Natural killer cell (primary cell): ENCODE data around the gene RAD51AP1. TPM values are rescaled to one million over a fixed set of nuclear protein-coding genes. Genes with fewer than 3 reads are reported as not detected.

Source experiments
- ATAC-seq, 3 donors: fragments of 150-1000 bp in 2 of 3; fragments of 200-7000 bp in 1 of 3; cut with Tn5 transposase; 1 replicate in 1 of 3; 2 replicates in 2 of 3; pipeline ENCODE4 v1.10.0; 2021; ENCODE audit warnings: mild to moderate bottlenecking in 2 of 3, moderate library complexity in 2 of 3
- DNase-seq, 2 donors: peaks; one replicate each; pipeline versions ENCODE4 v3.0.0 to v3.0.0-alpha.2; 2013 to 2021; ENCODE audit warnings: mixed read lengths in 1 of 2
- H3K27ac ChIP-seq: one replicate; pipeline ENCODE4 v1.5.1; 2013; ENCODE audit warnings: mild to moderate bottlenecking, low read length
- H3K27me3 ChIP-seq: one replicate; pipeline ENCODE4 v1.6.1; 2013; ENCODE audit warnings: low read length; ENCODE audit not compliant: control insufficient read depth, insufficient read depth
- H3K36me3 ChIP-seq: one replicate; pipeline ENCODE4 v1.6.1; 2013; ENCODE audit warnings: low read length; ENCODE audit not compliant: control insufficient read depth, insufficient read depth
- H3K4me1 ChIP-seq: one replicate; pipeline ENCODE4 v1.6.1; 2013; ENCODE audit warnings: low read length; ENCODE audit not compliant: control insufficient read depth, insufficient read depth
- H3K4me3 ChIP-seq: one replicate; pipeline ENCODE4 v1.5.1; 2013; ENCODE audit warnings: low read length
- H3K9me3 ChIP-seq: one replicate; pipeline ENCODE4 v1.6.1; 2013; ENCODE audit warnings: low read length; ENCODE audit not compliant: control insufficient read depth, insufficient read depth
- H3K27ac Mint-ChIP-seq, 2 donors: one replicate each; pipeline ENCODE4 v1.8.0; 2022; ENCODE audit warnings: mild to moderate bottlenecking in 2 of 2, mixed read lengths in 2 of 2, moderate library complexity in 1 of 2
- H3K27me3 Mint-ChIP-seq, 2 donors: one replicate each; pipeline ENCODE4 v1.8.0; 2022; ENCODE audit warnings: low read depth in 2 of 2, mixed read lengths in 2 of 2
- H3K36me3 Mint-ChIP-seq: one replicate; pipeline ENCODE4 v1.8.0; 2022; ENCODE audit warnings: mixed read lengths
- H3K4me1 Mint-ChIP-seq, 2 donors: one replicate each; pipeline ENCODE4 v1.8.0; 2022; ENCODE audit warnings: mixed read lengths in 2 of 2
- H3K4me3 Mint-ChIP-seq: one replicate; pipeline ENCODE4 v1.8.0; 2022; ENCODE audit warnings: mild to moderate bottlenecking, moderate library complexity, mixed read lengths
- H3K9me3 Mint-ChIP-seq, 2 donors: one replicate each; pipeline ENCODE4 v1.8.0; 2022; ENCODE audit warnings: mixed read lengths in 2 of 2
- CTCF ChIP-seq: fragments of 200-600 bp; IDR thresholded peaks from one replicate; pipeline ENCODE4 v1.8.0; 2022; ENCODE audit warnings: antibody characterized with exemption
- WGBS: methylation state at CpG from one replicate; pipeline ENCODE4 v1.1.7; 2013; ENCODE audit warnings: missing lambda C conversion rate; ENCODE audit not compliant: insufficient coverage; 5-methylcytosine and 5-hydroxymethylcytosine counted together
- intact Hi-C: fragments of 100-400 bp; cut with micrococcal nuclease; formaldehyde crosslinking; loops from one replicate; pipeline ENCODE4 v1.14.2; 2022
- total RNA-seq, 4 donors: library from RNA; stranded (reverse); fragments of 120-200 nt in 1 of 4; gene quantifications; one replicate each; pipeline versions ENCODE4 v1.2.3 to v1.2.4, GENCODE V29; 2013 to 2022

The RAD51AP1 gene
- total RNA-seq, 3 donors from 2014 or later (not counting 1 experiment from before 2014, with no cell fraction given): 3.4 to 5.4 (median 5.2) TPM

DNA sequence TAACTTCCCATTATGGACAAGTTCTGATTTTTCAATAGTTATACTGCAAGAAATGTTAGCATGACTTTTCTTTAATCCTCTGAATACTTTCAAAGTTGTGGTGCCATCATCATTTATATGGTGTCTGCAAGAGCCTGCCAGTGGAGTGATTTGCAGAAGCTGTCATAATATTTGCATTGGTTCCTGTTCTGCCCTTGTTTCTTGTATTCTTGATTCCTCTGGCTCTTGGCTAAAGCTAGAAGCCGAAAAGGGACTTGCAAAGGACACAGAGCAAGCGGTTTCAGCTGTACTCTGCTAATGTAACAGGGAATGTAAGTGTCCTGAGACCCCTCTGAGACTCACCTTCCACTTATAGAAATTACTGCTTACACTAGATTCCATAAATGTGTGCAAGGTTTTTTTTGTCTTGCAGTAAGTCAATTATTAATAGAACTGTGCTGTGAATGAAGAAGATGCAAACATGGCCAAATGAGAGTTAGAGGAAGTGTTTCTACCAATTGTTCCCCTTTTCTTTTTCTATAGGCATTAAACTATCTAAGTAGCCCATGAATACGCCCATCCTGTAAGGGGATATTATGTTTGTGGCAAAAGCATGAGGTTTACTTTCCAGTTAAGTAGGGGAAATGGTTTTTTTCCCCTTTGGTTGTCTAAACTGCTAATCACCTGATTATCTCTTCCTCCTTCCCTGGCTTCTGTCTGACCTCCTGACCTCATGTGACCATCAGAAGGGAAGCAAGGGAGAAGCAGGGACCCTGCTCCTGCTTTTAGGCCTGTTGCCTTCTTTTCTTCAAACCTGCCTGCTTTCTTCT, 28.6 kb downstream of the RAD51AP1 start:
- H3K4me3 Mint-ChIP-seq: no peak overlapping the region
- intact Hi-C loops: no loop called here

GRCh38 chr12:4569261-4569660, 30.6 kb downstream of the RAD51AP1 start:
- Mint-ChIP-seq H3K9me3 (no peaks in the 10 kb centered on the region), H3K4me1 (peaks cover 8 to 12% of the 10 kb centered on the region in 2 donors)
- H3K27ac ChIP-seq: no peak overlapping the region

More for the DNA sequence above, 28.6 kb downstream of the RAD51AP1 start:
- WGBS: 38% methylated on average over 1 of the region's 3 CpGs
- Histone ChIP-seq H3K27ac (peak overlapping the region; percentile 70), H3K27me3 (no peaks in the 10 kb centered on the region), H3K36me3 (no peaks in the 10 kb centered on the region), H3K4me1 (peaks cover 23% of the 10 kb centered on the region), H3K9me3 (no peaks in the 10 kb centered on the region), H3K4me3 (no peak overlapping the region)
- Mint-ChIP-seq H3K36me3 (no peaks in the 10 kb centered on the region), H3K27ac (no peak overlapping the region), H3K27me3 (peaks cover 4 to 18% of the 10 kb centered on the region in 2 donors), H3K4me1 (peaks cover 11 to 17% of the 10 kb centered on the region in 2 donors), H3K9me3 (no peaks in the 10 kb centered on the region)
- DNase-seq (no peak), ATAC-seq (no peak)
- no peak for TF ChIP-seq CTCF

GRCh38 chr12:4572680-4573079, 34.0 kb downstream of the RAD51AP1 start:
- TF ChIP-seq CTCF: no peak
- DNase-seq: no peak
- Histone ChIP-seq H3K4me1 (peaks cover 7% of the 10 kb centered on the region), H3K27me3 (no peaks in the 10 kb centered on the region), H3K4me3 (no peak overlapping the region), H3K9me3 (no peaks in the 10 kb centered on the region), H3K27ac (no peak overlapping the region), H3K36me3 (no peaks in the 10 kb centered on the region)
- no peak overlapping the region for H3K4me3 Mint-ChIP-seq
- no peak overlapping the region for H3K27ac Mint-ChIP-seq
- WGBS: 92% methylated on average over 6 of the region's 7 CpGs
- no peaks in the 10 kb centered on the region for H3K9me3 Mint-ChIP-seq
- no peaks in the 10 kb centered on the region for H3K4me1 Mint-ChIP-seq
- no peaks in the 10 kb centered on the region for H3K36me3 Mint-ChIP-seq
- ATAC-seq: no peak
- peaks cover 2 to 23% of the 10 kb centered on the region in 2 donors for H3K27me3 Mint-ChIP-seq
- intact Hi-C loops: no loop called here

More at GRCh38 chr12:4569261-4569660, 30.6 kb downstream of the RAD51AP1 start:
- ATAC-seq: no peak
- 97% methylated on average over 3 of the region's 4 CpGs for WGBS
- Histone ChIP-seq H3K27me3 (no peaks in the 10 kb centered on the region), H3K4me3 (no peak overlapping the region), H3K4me1 (peaks cover 18% of the 10 kb centered on the region), H3K36me3 (no peaks in the 10 kb centered on the region), H3K9me3 (no peaks in the 10 kb centered on the region)
- Mint-ChIP-seq H3K27me3 (peaks cover 2 to 7% of the 10 kb centered on the region in 2 donors), H3K36me3 (no peaks in the 10 kb centered on the region), H3K27ac (no peak overlapping the region), H3K4me3 (no peak overlapping the region)
- no peak for TF ChIP-seq CTCF
- intact Hi-C loops: no loop called here
- no peak for DNase-seq
